ENCODE measurements around the gene ARSI. TPM values are rescaled to one million over a fixed set of nuclear protein-coding genes. Genes with fewer than 3 reads are reported as not detected.
A peak's percentile ranks its signal among the peaks of the same experiment; 100 is the strongest.

ARSI gene
- total and polyA plus RNA-seq, 3 experiments from 2014 or later: not detected

- H3K9me3 ChIP-seq (ENCODE audit: low read length): no peaks in the 10 kb centered on the region
- no peak overlapping the region for H3K27ac ChIP-seq (ENCODE audit: low read depth, low read length)
- no peak overlapping the region for H3K4me3 ChIP-seq (ENCODE audit: low read length)
- no peaks in the 10 kb centered on the region for H3K27me3 ChIP-seq (ENCODE audit: insufficient read depth, low read length, poor library complexity, severe bottlenecking)
- H3K36me3 ChIP-seq (ENCODE audit: insufficient read depth, low read length): no peaks in the 10 kb centered on the region
- Mint-ChIP-seq H3K36me3 (no peaks in the 10 kb centered on the region), H3K4me3 (no peak overlapping the region), H3K9me3 (no peaks in the 10 kb centered on the region), H3K27me3 (peaks cover 2 to 21% of the 10 kb centered on the region in 2 donors), H3K27ac (peak overlapping the region in 1 of 8 donors; percentile 24), H3K4me1 (no peaks in the 10 kb centered on the region)
- ChIA-PET CTCF (no interaction called here), POLR2A (no interaction called here)
- DNase-seq: no peak
- no peaks in the 10 kb centered on the region for H3K4me1 ChIP-seq (ENCODE audit: insufficient read depth, low read length)
These were observed 56.3 kb downstream of the ARSI start for GRCh38 chr5:150246429-150246828.

Other genes with a start within 250 kb of the ARSI start
- gene CSF1R, start 216.4 kb downstream of the ARSI start, total RNA-seq: 1 to 10 TPM; 1.7 to 2.7 TPM
- gene CSF1R, start 216.4 kb downstream of the ARSI start, polyA plus RNA-seq: 0.59 TPM
- 1 to 10 TPM in 1 of 2 experiments, under 1 TPM in 1; 0.66 to 2.0 TPM for gene PDGFRB, start 147.1 kb downstream of the ARSI start, total RNA-seq
- 0.81 TPM for gene PDGFRB, start 147.1 kb downstream of the ARSI start, polyA plus RNA-seq
- gene CDX1, start 136.1 kb downstream of the ARSI start, total RNA-seq: not detected
- not detected for gene CDX1, start 136.1 kb downstream of the ARSI start, polyA plus RNA-seq
- not detected for gene SLC6A7, start 112.8 kb downstream of the ARSI start, total RNA-seq
- gene SLC6A7, start 112.8 kb downstream of the ARSI start, polyA plus RNA-seq: not detected
- gene CAMK2A, start 13.1 kb downstream of the ARSI start, total RNA-seq: not detected
- not detected for gene CAMK2A, start 13.1 kb downstream of the ARSI start, polyA plus RNA-seq
- 100 to 1,000 TPM; 116 to 120 TPM for gene TCOF1, start 54.8 kb upstream of the ARSI start, total RNA-seq
- 33.1 TPM for gene TCOF1, start 54.8 kb upstream of the ARSI start, polyA plus RNA-seq
- gene CD74, start 110.0 kb upstream of the ARSI start, total RNA-seq: 100 to 1,000 TPM; 319 to 324 TPM
- 1,273 TPM for gene CD74, start 110.0 kb upstream of the ARSI start, polyA plus RNA-seq
- 1,000 to 10,000 TPM; 2,924 to 3,007 TPM for gene RPS14, start 146.8 kb upstream of the ARSI start, total RNA-seq
- 6,416 TPM for gene RPS14, start 146.8 kb upstream of the ARSI start, polyA plus RNA-seq
- 1 to 10 TPM; 1.9 to 2.8 TPM for gene NDST1, start 205.2 kb upstream of the ARSI start, total RNA-seq
- 0.13 TPM for gene NDST1, start 205.2 kb upstream of the ARSI start, polyA plus RNA-seq

Measured in CD8-positive, alpha-beta memory T cell (primary cell).